A673 (cell line): Measurements from ENCODE around the gene EML1. TPM values are rescaled to one million over a fixed set of nuclear protein-coding genes. Genes with fewer than 3 reads are reported as not detected.

Experiments used
- BruUV-seq: library from RNA; stranded (reverse); fragments of 400-500 nt; replicated peaks from 2 replicates; lab custom pipeline; 2021; lab: Mats Ljungman, UMichigan
- CTCF ChIA-PET: fragments of 300-600 bp; sonication (Branson Sonifier 250); formaldehyde crosslinking; loops from one replicate; lab custom pipeline; 2022; ENCODE audit warnings: antibody characterized with exemption; lab: Charles Lee
- POLR2A ChIA-PET: fragments of 300-600 bp; sonication (Branson Sonifier 250); formaldehyde crosslinking; loops from one replicate; lab custom pipeline; 2022; ENCODE audit warnings: antibody characterized with exemption; ENCODE audit not compliant: low non-redundant PET; lab: Charles Lee
- DNase-seq: peaks from one replicate; pipeline ENCODE4 v3.0.0-alpha.2; 2015; ENCODE audit warnings: low spot score
- H3K27ac ChIP-seq: fragments of 200-600 bp; sonication (generic); 2 replicates; pipeline ENCODE4 v1.5.1; 2016; ENCODE audit warnings: mixed run types, low read depth, mild to moderate bottlenecking, mixed read lengths, antibody characterized with exemption, low read length; ENCODE audit not compliant: poor library complexity, severe bottlenecking
- H3K27me3 ChIP-seq: fragments of 200-600 bp; sonication (generic); replicated peaks from 2 replicates; pipeline ENCODE4 v1.6.1; 2017; ENCODE audit warnings: mixed run types, low read depth, mild to moderate bottlenecking, mixed read lengths, antibody characterized with exemption, low read length; ENCODE audit not compliant: insufficient read depth, poor library complexity
- H3K36me3 ChIP-seq: fragments of 200-600 bp; sonication (generic); 2 replicates; pipeline ENCODE4 v1.6.1; 2016; ENCODE audit warnings: mixed run types, mild to moderate bottlenecking, mixed read lengths, antibody characterized with exemption, low read length; ENCODE audit not compliant: insufficient read depth, poor library complexity, severe bottlenecking
- H3K4me1 ChIP-seq: fragments of 200-600 bp; sonication (generic); 2 replicates; pipeline ENCODE4 v1.6.1; 2017; ENCODE audit warnings: mixed run types, mild to moderate bottlenecking, mixed read lengths, antibody characterized with exemption, low read length; ENCODE audit not compliant: insufficient read depth, poor library complexity, severe bottlenecking
- H3K4me3 ChIP-seq: fragments of 200-600 bp; sonication (generic); 2 replicates; pipeline ENCODE4 v1.5.1; 2016; ENCODE audit warnings: low read depth, mixed run types, mild to moderate bottlenecking, mixed read lengths, low read length; ENCODE audit not compliant: poor library complexity, severe bottlenecking
- H3K9me3 ChIP-seq: fragments of 200-600 bp; sonication (generic); 2 replicates; pipeline ENCODE4 v1.6.1; 2016; ENCODE audit warnings: mixed run types, low read depth, mild to moderate bottlenecking, mixed read lengths, antibody characterized with exemption, low read length; ENCODE audit not compliant: poor library complexity, severe bottlenecking
- CTCF ChIP-seq: fragments of 300-800, 200-600 bp; sonication (generic); conservative IDR thresholded peaks from 2 replicates; pipeline ENCODE4 v1.5.1; 2017; ENCODE audit warnings: low read depth, mild to moderate bottlenecking, antibody characterized with exemption, low read length, moderate library complexity, mixed read lengths
- EZH2 ChIP-seq: fragments of 200-600 bp; sonication (generic); IDR thresholded peaks from 2 replicates; pipeline ENCODE4 v1.6.1; 2017; ENCODE audit warnings: borderline replicate concordance, low read depth, mild to moderate bottlenecking, mixed read lengths, antibody characterized with exemption, low read length; ENCODE audit not compliant: poor library complexity, severe bottlenecking
- intact Hi-C: fragments of 100-400 bp; cut with micrococcal nuclease; formaldehyde crosslinking; loops from one replicate; pipeline ENCODE4 v1.10.0; 2022; ENCODE audit not compliant: unreplicated experiment
- total RNA-seq: library from RNA; stranded (reverse); gene quantifications from 2 replicates; pipeline ENCODE4 v1.2.3, GENCODE V29; 2021

Gene EML1
- total RNA-seq, 1 experiment from 2014 or later, result 34.1 TPM

GRCh38 chr14:99944241-99944651, 151.0 kb downstream of the EML1 start:
- H3K27me3 ChIP-seq, result no peaks in the 10 kb centered on the region
- H3K27ac ChIP-seq, result no peak overlapping the region
- DNase-seq, result no peak
- H3K4me3 ChIP-seq, result no peak overlapping the region
- no TSS peak for BruUV-seq
- no peaks in the 10 kb centered on the region for H3K9me3 ChIP-seq
- no peak for TF ChIP-seq CTCF
- TF ChIP-seq EZH2, result no peak
- intact Hi-C loops, result no loop called here
- no peaks in the 10 kb centered on the region for H3K36me3 ChIP-seq
- ChIA-PET POLR2A (no interaction called here), CTCF (no interaction called here)
- H3K4me1 ChIP-seq, result peaks cover 9% of the 10 kb centered on the region

- no peaks in the 10 kb centered on the region for H3K36me3 ChIP-seq
- no peaks in the 10 kb centered on the region for H3K27me3 ChIP-seq
- no peaks in the 10 kb centered on the region for H3K9me3 ChIP-seq
- no peak overlapping the region for H3K27ac ChIP-seq
- TF ChIP-seq CTCF, result no peak
- TF ChIP-seq EZH2, result no peak
- H3K4me3 ChIP-seq, result peak overlapping the region; percentile 42
- H3K4me1 ChIP-seq, result peaks cover 9% of the 10 kb centered on the region
- peak; percentile 18 for DNase-seq
- ChIA-PET POLR2A (no interaction called here), CTCF (interaction anchor here (0.6 kb wide), 2 partner anchors 68 to 177 kb away, joined by 10 to 12 read pairs; no protein-coding TSS in a partner anchor)
- BruUV-seq, result no TSS peak
- intact Hi-C loops, result loop anchor here (2.0 kb wide), 1 partner anchor 427 kb away; no protein-coding TSS in a partner anchor
Measured at GRCh38 chr14:99945732-99946651, 152.8 kb downstream of the EML1 start.

- peak overlapping the region; percentile 42 for H3K4me3 ChIP-seq
- H3K36me3 ChIP-seq, result no peaks in the 10 kb centered on the region
- peak; percentile 51 for DNase-seq
- H3K9me3 ChIP-seq, result no peaks in the 10 kb centered on the region
- ChIA-PET POLR2A (no interaction called here), CTCF (interaction anchor here (0.6 to 0.7 kb wide), 3 partner anchors 15 to 115 kb away, joined by 3 to 8 read pairs (median 3); no protein-coding TSS in a partner anchor)
- intact Hi-C loops, result loop anchor here (2.0 kb wide), 1 partner anchor 428 kb away; no protein-coding TSS in a partner anchor
- no peaks in the 10 kb centered on the region for H3K27me3 ChIP-seq
- peak; percentile 99 for TF ChIP-seq CTCF
- TF ChIP-seq EZH2, result no peak
- no peak overlapping the region for H3K27ac ChIP-seq
- BruUV-seq, result no TSS peak
- H3K4me1 ChIP-seq, result peaks cover 9% of the 10 kb centered on the region
Measured at GRCh38 chr14:99946652-99947489, 153.7 kb downstream of the EML1 start.
